HS-5 (cell line): ENCODE measurements around the gene KLF6.

Experiments used
- DNase-seq: peaks from one replicate; pipeline ENCODE4 v3.0.0-alpha.2; 2012; ENCODE audit warnings: low read depth

KLF6 gene

GRCh38 chr10:3728563-3728962 lies 56.4 kb downstream of the KLF6 start:
- no peak for DNase-seq

- DNase-seq: no peak
Measured at GRCh38 chr10:3727268-3727667, 57.7 kb downstream of the KLF6 start.
